IMR-90 (cell line): ENCODE results near the gene PCDH1. TPM values are rescaled to one million over a fixed set of nuclear protein-coding genes. Genes with fewer than 3 reads are reported as not detected.

Experiments
- ATAC-seq: fragments of 200-7000 bp; cut with Tn5 transposase; 2 replicates; pipeline ENCODE4 v1.9.1; 2020; ENCODE audit warnings: low read depth, mild to moderate bottlenecking, moderate library complexity
- BruUV-seq: library from RNA; stranded (reverse); fragments of 400-500 nt; replicated peaks from 2 replicates; lab custom pipeline; 2021; lab: Mats Ljungman, UMichigan
- CTCF ChIA-PET: fragments of 300-600 bp; formaldehyde crosslinking; extraction: SDS; loops from one replicate; lab custom pipeline; 2021; ENCODE audit warnings: antibody characterized with exemption; lab: Yijun Ruan, JAX
- POLR2A ChIA-PET: fragments of 300-600 bp; sonication (Branson Sonifier 250); formaldehyde crosslinking; loops from one replicate; lab custom pipeline; 2022; ENCODE audit warnings: antibody characterized with exemption; ENCODE audit not compliant: unreplicated experiment; lab: Charles Lee
- DNase-seq: peaks from one replicate; pipeline ENCODE4 v3.0.0; 2013
- H2AFZ ChIP-seq: replicated peaks from 2 replicates; pipeline ENCODE3; 2013; ENCODE audit warnings: low read length, mild to moderate bottlenecking; ENCODE audit not compliant: poor library complexity
- H2AK5ac ChIP-seq: 2 replicates; pipeline ENCODE4 v1.6.1; 2013; ENCODE audit warnings: low read depth, low read length, inconsistent platforms
- H2AK9ac ChIP-seq: replicated peaks from 2 replicates; pipeline ENCODE3; 2013; ENCODE audit warnings: mild to moderate bottlenecking, low read depth, low read length, moderate library complexity; ENCODE audit not compliant: poor library complexity
- H2BK120ac ChIP-seq: 2 replicates; pipeline ENCODE4 v1.6.1; 2013; ENCODE audit warnings: low read depth, low read length, inconsistent platforms
- H2BK15ac ChIP-seq: 3 replicates; pipeline ENCODE4 v1.6.1; 2013; ENCODE audit warnings: low read depth, low read length, inconsistent platforms
- H2BK20ac ChIP-seq: 2 replicates; pipeline ENCODE4 v1.6.1; 2013; ENCODE audit warnings: low read depth, mild to moderate bottlenecking, inconsistent platforms, low read length, moderate library complexity
- H2BK5ac ChIP-seq: 2 replicates; pipeline ENCODE4 v1.6.1; 2013; ENCODE audit warnings: mild to moderate bottlenecking, low read depth, low read length, inconsistent platforms; ENCODE audit not compliant: poor library complexity, severe bottlenecking
- H3K14ac ChIP-seq: replicated peaks from 2 replicates; pipeline ENCODE4 v1.6.1; 2013; ENCODE audit warnings: low read depth, low read length, inconsistent platforms
- H3K18ac ChIP-seq: 2 replicates; pipeline ENCODE4 v1.6.1; 2013; ENCODE audit warnings: low read depth, low read length, control low read depth
- H3K23ac ChIP-seq: 2 replicates; pipeline ENCODE4 v1.6.1; 2013; ENCODE audit warnings: low read depth, low read length, inconsistent platforms
- H3K27ac ChIP-seq: 2 replicates; pipeline ENCODE4 v1.5.1; 2013; ENCODE audit warnings: mild to moderate bottlenecking, control low read depth, low read length; ENCODE audit not compliant: insufficient read depth
- H3K27me3 ChIP-seq: 2 replicates; pipeline ENCODE4 v1.6.1; 2013; ENCODE audit warnings: low read length; ENCODE audit not compliant: control insufficient read depth, insufficient read depth
- H3K36me3 ChIP-seq: 2 replicates; pipeline ENCODE4 v1.6.1; 2013; ENCODE audit warnings: low read length, mixed read lengths; ENCODE audit not compliant: control insufficient read depth, insufficient read depth
- H3K4ac ChIP-seq: 2 replicates; pipeline ENCODE4 v1.6.1; 2013; ENCODE audit warnings: low read depth, low read length, inconsistent platforms
- H3K4me1 ChIP-seq: 2 replicates; pipeline ENCODE4 v1.6.1; 2013; ENCODE audit warnings: low read length, mixed read lengths; ENCODE audit not compliant: control insufficient read depth, insufficient read depth
- H3K4me2 ChIP-seq: 2 replicates; pipeline ENCODE4 v1.6.1; 2013; ENCODE audit warnings: low read depth, mild to moderate bottlenecking, control low read depth, low read length, moderate library complexity
- H3K4me3 ChIP-seq: 2 replicates; pipeline ENCODE4 v1.5.1; 2013; ENCODE audit warnings: low read depth, mild to moderate bottlenecking, control low read depth, low read length, moderate library complexity; ENCODE audit not compliant: insufficient read depth
- H3K56ac ChIP-seq: 2 replicates; pipeline ENCODE4 v1.6.1; 2013; ENCODE audit warnings: low read length, inconsistent platforms; ENCODE audit not compliant: insufficient read depth; ENCODE audit errors: extremely low read depth
- H3K79me1 ChIP-seq, 2 experiments: 2 replicates each; pipeline ENCODE4 v1.6.1; 2013; ENCODE audit warnings: low read length in 2 of 2, inconsistent platforms in 1 of 2, low read depth in 1 of 2
- H3K9ac ChIP-seq: 2 replicates; pipeline ENCODE4 v1.6.1; 2013; ENCODE audit warnings: low read depth, low read length, control low read depth
- H3K9me1 ChIP-seq: 2 replicates; pipeline ENCODE4 v1.6.1; 2013; ENCODE audit warnings: low read length, inconsistent platforms; ENCODE audit not compliant: insufficient read depth
- H3K9me3 ChIP-seq: 2 replicates; pipeline ENCODE4 v1.6.1; 2013; ENCODE audit warnings: low read length; ENCODE audit not compliant: control insufficient read depth, insufficient read depth
- H4K20me1 ChIP-seq: 2 replicates; pipeline ENCODE4 v1.6.1; 2013; ENCODE audit warnings: low read length, inconsistent platforms; ENCODE audit not compliant: insufficient read depth
- H4K5ac ChIP-seq: 2 replicates; pipeline ENCODE4 v1.6.1; 2013; ENCODE audit warnings: mild to moderate bottlenecking, low read depth, low read length, control low read depth
- H4K8ac ChIP-seq, 2 experiments: 2 replicates each; pipeline ENCODE4 v1.6.1; 2013; ENCODE audit warnings: low read depth in 2 of 2, low read length in 2 of 2, control low read depth in 1 of 2, inconsistent platforms in 1 of 2
- H4K91ac ChIP-seq: 2 replicates; pipeline ENCODE4 v1.6.1; 2013; ENCODE audit warnings: low read depth, low read length, inconsistent platforms; ENCODE audit not compliant: insufficient read depth
- BHLHE40 ChIP-seq: fragments of 150-350 bp; IDR thresholded peaks from 2 replicates; pipeline ENCODE4 v1.6.1; 2016; ENCODE audit warnings: mild to moderate bottlenecking, low read depth, low read length
- CHD1 ChIP-seq: IDR thresholded peaks from 2 replicates; pipeline ENCODE4 v1.6.1; 2012; ENCODE audit warnings: low read depth, low read length, improper control_type of control experiment
- POLR2A ChIP-seq: IDR thresholded peaks from 2 replicates; pipeline ENCODE4 v1.6.1; 2012; ENCODE audit warnings: mild to moderate bottlenecking, low read depth, low read length
- RFX5 ChIP-seq: IDR thresholded peaks from 2 replicates; pipeline ENCODE4 v1.8.0; 2012; ENCODE audit warnings: low read depth, mild to moderate bottlenecking, low read length, moderate library complexity
- WGBS, 2 experiments: methylation state at CpG; one replicate each; pipeline versions ENCODE4 v1.1.5 to v1.1.7; 2013; ENCODE audit warnings: missing lambda C conversion rate in 2 of 2; ENCODE audit not compliant: insufficient read length in 1 of 2; ENCODE audit errors: extremely low coverage in 2 of 2; 5-methylcytosine and 5-hydroxymethylcytosine counted together
- dilution Hi-C: fragments of 300-500 bp; cut with HindIII; formaldehyde crosslinking; loops from one replicate; pipeline ENCODE4 v1.14.3; 2018; ENCODE audit warnings: low sequenced_read_pairs; ENCODE audit not compliant: unreplicated experiment
- in situ Hi-C: fragments of 300-500 bp; cut with MboI; formaldehyde crosslinking; loops from 3 replicates; pipeline ENCODE4 v1.14.3; 2019; ENCODE audit warnings: low sequenced_read_pairs, inconsistent platforms, mixed read lengths
- intact Hi-C: fragments of 100-400 bp; cut with micrococcal nuclease; formaldehyde crosslinking; loops from 2 replicates; pipeline ENCODE4 v1.10.0; 2022
- polyA plus RNA-seq, 3 experiments: library from polyadenylated mRNA; depleted of rRNA; stranded (reverse); fragments of >200 nt; gene quantifications; 2 replicates each; pipeline ENCODE4 v1.2.3, GENCODE V29; 2012; ENCODE audit warnings: low replicate concordance in 1 of 3
- total RNA-seq: library from RNA; depleted of rRNA; stranded (reverse); fragments of >200 nt; gene quantifications from 2 replicates; pipeline ENCODE4 v1.2.3, GENCODE V29; 2012

Gene PCDH1
- total and polyA plus RNA-seq, 2 of the 4 experiments (the other 2 are of a cell fraction): 0.74 to 0.90 TPM

DNA sequence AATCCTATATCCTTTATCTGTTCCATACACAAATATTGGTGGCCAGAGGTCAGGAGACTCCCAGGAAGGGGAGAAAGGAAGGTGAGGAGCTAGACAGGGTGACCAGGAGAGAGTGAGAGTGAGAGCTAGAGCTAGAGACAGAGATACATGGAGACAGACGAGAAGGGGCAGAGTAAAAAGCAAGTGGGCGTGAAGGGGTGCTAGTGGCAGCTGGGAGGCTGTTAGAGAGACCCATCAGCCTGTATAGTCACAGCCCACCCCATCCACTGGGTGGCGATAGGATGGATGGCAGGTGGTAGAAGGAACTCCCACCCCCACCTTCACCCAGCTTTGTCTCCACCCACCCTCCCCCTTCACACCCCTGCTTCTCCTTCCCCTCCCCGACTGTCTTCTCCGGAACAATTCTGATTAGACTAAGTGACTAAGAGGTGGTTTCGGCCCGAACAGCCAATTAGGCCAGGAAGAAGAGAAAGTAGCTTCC is 32.8 kb downstream of the PCDH1 start:
- Histone ChIP-seq H2BK15ac (no peak overlapping the region), H3K79me1 (0 out of 4 replicates have a peak, but pooled peaks cover 0 to 3% of the 10 kb centered on the region in 2 experiments), H3K4ac (peak overlapping the region; percentile 22; the same call in 1 of the 2 replicates), H3K9me1 (peaks cover 26% of the 10 kb centered on the region), H3K4me2 (no peak overlapping the region), H4K20me1 (no peaks in the 10 kb centered on the region), H2AK9ac (peak overlapping the region; percentile 5), H2AFZ (no peak overlapping the region), H3K27me3 (peaks cover 3% of the 10 kb centered on the region; the same call in 1 of the 2 replicates), H3K9me3 (no peaks in the 10 kb centered on the region), H3K4me1 (peaks cover 17% of the 10 kb centered on the region), H4K91ac (no peak overlapping the region), H3K18ac (no peak overlapping the region), H2BK5ac (no peak overlapping the region), H4K5ac (no peak overlapping the region), H2BK20ac (no peak overlapping the region), H3K23ac (no peak overlapping the region), H4K8ac (peak overlapping the region in 1 of 2 experiments; percentile 20; a peak in 1 of 4 replicates), H3K4me3 (no peak overlapping the region), H3K9ac (no peak overlapping the region), H3K27ac (no peak overlapping the region), H3K14ac (no peak overlapping the region), H2AK5ac (peak overlapping the region; percentile 56), H3K56ac (no peak overlapping the region), H3K36me3 (no peaks in the 10 kb centered on the region), H2BK120ac (peak overlapping the region; percentile 28; the same call in 1 of the 2 replicates)
- no peak for ATAC-seq
- intact Hi-C loops (no loop called here), in situ Hi-C loops (no loop called here), dilution Hi-C loops (no loop called here)
- TF ChIP-seq RFX5: no peak
- no peak for TF ChIP-seq POLR2A
- no peak for TF ChIP-seq CHD1
- no peak for TF ChIP-seq BHLHE40
- no peak for DNase-seq
- ChIA-PET CTCF (no interaction called here), POLR2A (no interaction called here)
- BruUV-seq: no TSS peak
- no CpG with 5 or more reads among the region's 7 CpGs for WGBS, 2 experiments
